ENCODE results near the gene PROB1. TPM values are rescaled to one million over a fixed set of nuclear protein-coding genes. Genes with fewer than 3 reads are reported as not detected.

Gene PROB1
- total and polyA plus RNA-seq, 2 experiments from 2014 or later = 0.55 to 1.6 TPM

- no peak for TF ChIP-seq EZH2phosphoT487 (IDR thresholded peaks at IDR 0.05; ENCODE audit: insufficient read depth, low read depth)
- no peak for TF ChIP-seq EZH2 (IDR thresholded peaks at IDR 0.05; ENCODE audit: insufficient read depth, poor library complexity, severe bottlenecking)
- in situ Hi-C loops (cut with MboI) = no loop called here
- WGBS, 2 experiments (ENCODE audit: low coverage in 1 of 2, low lambda C conversion rate in 2 of 2, missing lambda C conversion rate in 2 of 2) = 94 to 96% methylated on average over 7 of the region's 7 CpGs
Measured at GRCh38 chr5:139408191-139408590, 13.3 kb upstream of the PROB1 start.

GRCh38 chr5:139407517-139407916, 12.6 kb upstream of the PROB1 start:
- H3K9me3 ChIP-seq (ENCODE audit: low read depth) = no peaks in the 10 kb centered on the region
- no peaks in the 10 kb centered on the region for H3K36me3 ChIP-seq (ENCODE audit: low read depth)
- no peak overlapping the region for H3K9ac ChIP-seq
- no peak overlapping the region for H3K4me3 ChIP-seq
- TF ChIP-seq EZH2phosphoT487 (IDR thresholded peaks at IDR 0.05; ENCODE audit: insufficient read depth, low read depth) (no peak), EZH2 (IDR thresholded peaks at IDR 0.05; ENCODE audit: insufficient read depth, poor library complexity, severe bottlenecking) (no peak)
- peaks cover 34% of the 10 kb centered on the region for H3F3A ChIP-seq (ENCODE audit: insufficient read depth)
- no peaks in the 10 kb centered on the region for H3K79me2 ChIP-seq (ENCODE audit: insufficient read depth)
- H3K4me1 ChIP-seq (ENCODE audit: insufficient read depth) = peaks cover 29% of the 10 kb centered on the region
- no peaks in the 10 kb centered on the region for H3K9me2 ChIP-seq (ENCODE audit: insufficient read depth)
- H4K20me1 ChIP-seq (ENCODE audit: insufficient read depth) = no peaks in the 10 kb centered on the region
- DNase-seq = no peak
- no peaks in the 10 kb centered on the region for H3K27me3 ChIP-seq (replicated peaks; ENCODE audit: insufficient read depth)
- H3K4me2 ChIP-seq (ENCODE audit: unreplicated experiment) = no peak overlapping the region
- H3K27ac ChIP-seq = no peak overlapping the region
- in situ Hi-C loops (cut with MboI) = no loop called here
- no peak overlapping the region for H2AFZ ChIP-seq

More at GRCh38 chr5:139408191-139408590, 13.3 kb upstream of the PROB1 start:
- no peaks in the 10 kb centered on the region for H3K9me2 ChIP-seq (ENCODE audit: insufficient read depth)
- H3K4me2 ChIP-seq (ENCODE audit: unreplicated experiment) = no peak overlapping the region
- H3K9me3 ChIP-seq (ENCODE audit: low read depth) = no peaks in the 10 kb centered on the region
- no peak overlapping the region for H2AFZ ChIP-seq
- no peaks in the 10 kb centered on the region for H3K79me2 ChIP-seq (ENCODE audit: insufficient read depth)
- no peak for DNase-seq
- no peak overlapping the region for H3K4me3 ChIP-seq
- peaks cover 30% of the 10 kb centered on the region for H3F3A ChIP-seq (ENCODE audit: insufficient read depth)
- no peaks in the 10 kb centered on the region for H4K20me1 ChIP-seq (ENCODE audit: insufficient read depth)
- H3K27ac ChIP-seq = no peak overlapping the region
- H3K4me1 ChIP-seq (ENCODE audit: insufficient read depth) = peaks cover 27% of the 10 kb centered on the region
- H3K36me3 ChIP-seq (ENCODE audit: low read depth) = no peaks in the 10 kb centered on the region
- no peaks in the 10 kb centered on the region for H3K27me3 ChIP-seq (replicated peaks; ENCODE audit: insufficient read depth)
- H3K9ac ChIP-seq = no peak overlapping the region

GRCh38 chr5:139406963-139407362, 12.1 kb upstream of the PROB1 start:
- H3K9ac ChIP-seq = no peak overlapping the region
- H3K4me1 ChIP-seq (ENCODE audit: insufficient read depth) = peaks cover 29% of the 10 kb centered on the region
- H3K4me3 ChIP-seq = no peak overlapping the region
- H3K4me2 ChIP-seq (ENCODE audit: unreplicated experiment) = no peak overlapping the region
- no peak for DNase-seq
- in situ Hi-C loops (cut with MboI) = no loop called here
- H3K27me3 ChIP-seq (replicated peaks; ENCODE audit: insufficient read depth) = no peaks in the 10 kb centered on the region
- H3K9me3 ChIP-seq (ENCODE audit: low read depth) = no peaks in the 10 kb centered on the region
- H3K9me2 ChIP-seq (ENCODE audit: insufficient read depth) = no peaks in the 10 kb centered on the region
- H3K27ac ChIP-seq = no peak overlapping the region
- no peaks in the 10 kb centered on the region for H4K20me1 ChIP-seq (ENCODE audit: insufficient read depth)
- H3K79me2 ChIP-seq (ENCODE audit: insufficient read depth) = no peaks in the 10 kb centered on the region
- H3F3A ChIP-seq (ENCODE audit: insufficient read depth) = peaks cover 33% of the 10 kb centered on the region
- TF ChIP-seq EZH2 (IDR thresholded peaks at IDR 0.05; ENCODE audit: insufficient read depth, poor library complexity, severe bottlenecking) = no peak
- no peak for TF ChIP-seq EZH2phosphoT487 (IDR thresholded peaks at IDR 0.05; ENCODE audit: insufficient read depth, low read depth)
- no peak overlapping the region for H2AFZ ChIP-seq
- no peaks in the 10 kb centered on the region for H3K36me3 ChIP-seq (ENCODE audit: low read depth)
- WGBS, 2 experiments (ENCODE audit: low coverage in 1 of 2, low lambda C conversion rate in 2 of 2, missing lambda C conversion rate in 2 of 2) = 93 to 95% methylated on average over 2 of the region's 2 CpGs

DNA sequence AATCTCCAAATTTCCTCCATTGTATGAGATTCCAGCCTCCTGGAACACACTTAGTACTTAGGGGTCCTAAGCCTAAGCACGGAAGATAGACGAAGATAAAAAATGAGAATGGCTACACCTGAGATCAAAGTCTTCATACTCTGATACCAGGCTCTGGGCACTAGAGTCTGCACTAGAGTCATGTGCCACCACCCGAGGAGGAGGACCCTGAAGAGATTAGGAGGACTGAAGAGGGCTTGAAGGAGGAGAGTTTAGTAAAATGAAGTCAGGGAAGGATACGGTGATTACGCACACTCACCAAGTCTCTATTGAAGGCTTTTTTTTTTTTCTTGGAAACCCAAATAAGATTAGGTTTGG, 9.6 kb upstream of the PROB1 start:
- Histone ChIP-seq H3K4me3 (peak overlapping the region; percentile 76), H3K27ac (peak overlapping the region; percentile 90), H3K4me2 (ENCODE audit: unreplicated experiment) (peak overlapping the region; percentile 70), H3F3A (ENCODE audit: insufficient read depth) (peaks cover 8% of the 10 kb centered on the region), H3K4me1 (ENCODE audit: insufficient read depth) (peaks cover 10% of the 10 kb centered on the region), H3K9me3 (ENCODE audit: low read depth) (no peaks in the 10 kb centered on the region), H3K36me3 (ENCODE audit: low read depth) (no peaks in the 10 kb centered on the region), H2AFZ (peak overlapping the region; percentile 97), H3K9ac (peak overlapping the region; percentile 82), H3K9me2 (ENCODE audit: insufficient read depth) (no peaks in the 10 kb centered on the region), H3K79me2 (ENCODE audit: insufficient read depth) (no peaks in the 10 kb centered on the region), H3K27me3 (replicated peaks; ENCODE audit: insufficient read depth) (no peaks in the 10 kb centered on the region), H4K20me1 (ENCODE audit: insufficient read depth) (no peaks in the 10 kb centered on the region)
- TF ChIP-seq EZH2 (IDR thresholded peaks at IDR 0.05; ENCODE audit: insufficient read depth, poor library complexity, severe bottlenecking) (no peak), EZH2phosphoT487 (IDR thresholded peaks at IDR 0.05; ENCODE audit: insufficient read depth, low read depth) (no peak)
- in situ Hi-C loops (cut with MboI) = no loop called here
- 45 to 48% methylated on average over 5 of the region's 5 CpGs for WGBS, 2 experiments (ENCODE audit: low coverage in 1 of 2, low lambda C conversion rate in 2 of 2, missing lambda C conversion rate in 2 of 2)
- DNase-seq = no peak
